ENCODE data around the gene NAV2. TPM values are rescaled to one million over a fixed set of nuclear protein-coding genes. Genes with fewer than 3 reads are reported as not detected.

The NAV2 gene
- total RNA-seq, 1 donor from 2014 or later, result 44.8 TPM

- Histone ChIP-seq H3K27ac (no peak overlapping the region), H3K9me3 (no peaks in the 10 kb centered on the region), H3K36me3 (no peaks in the 10 kb centered on the region), H3K4me3 (no peak overlapping the region), H3K4me1 (no peaks in the 10 kb centered on the region), H3K27me3 (no peaks in the 10 kb centered on the region)
- no peak for ATAC-seq
- TF ChIP-seq, protein P1, sequence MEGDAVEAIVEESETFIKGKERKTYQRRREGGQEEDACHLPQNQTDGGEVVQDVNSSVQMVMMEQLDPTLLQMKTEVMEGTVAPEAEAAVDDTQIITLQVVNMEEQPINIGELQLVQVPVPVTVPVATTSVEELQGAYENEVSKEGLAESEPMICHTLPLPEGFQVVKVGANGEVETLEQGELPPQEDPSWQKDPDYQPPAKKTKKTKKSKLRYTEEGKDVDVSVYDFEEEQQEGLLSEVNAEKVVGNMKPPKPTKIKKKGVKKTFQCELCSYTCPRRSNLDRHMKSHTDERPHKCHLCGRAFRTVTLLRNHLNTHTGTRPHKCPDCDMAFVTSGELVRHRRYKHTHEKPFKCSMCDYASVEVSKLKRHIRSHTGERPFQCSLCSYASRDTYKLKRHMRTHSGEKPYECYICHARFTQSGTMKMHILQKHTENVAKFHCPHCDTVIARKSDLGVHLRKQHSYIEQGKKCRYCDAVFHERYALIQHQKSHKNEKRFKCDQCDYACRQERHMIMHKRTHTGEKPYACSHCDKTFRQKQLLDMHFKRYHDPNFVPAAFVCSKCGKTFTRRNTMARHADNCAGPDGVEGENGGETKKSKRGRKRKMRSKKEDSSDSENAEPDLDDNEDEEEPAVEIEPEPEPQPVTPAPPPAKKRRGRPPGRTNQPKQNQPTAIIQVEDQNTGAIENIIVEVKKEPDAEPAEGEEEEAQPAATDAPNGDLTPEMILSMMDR (IDR thresholded peaks at IDR 0.05), result no peak
- intact Hi-C loops (cut with DNase I), result no loop called here
- no peak for DNase-seq
Measured at GRCh38 chr11:19886498-19886897, 173.9 kb downstream of the NAV2 start.

GRCh38 chr11:19887842-19888241 is 175.2 kb downstream of the NAV2 start:
- H3K9me3 ChIP-seq, result no peaks in the 10 kb centered on the region
- DNase-seq, result no peak
- TF ChIP-seq, protein P1 (IDR thresholded peaks at IDR 0.05), result no peak
- H3K27ac ChIP-seq, result no peak overlapping the region
- no peak overlapping the region for H3K4me3 ChIP-seq
- H3K4me1 ChIP-seq, result no peaks in the 10 kb centered on the region
- no peaks in the 10 kb centered on the region for H3K36me3 ChIP-seq
- no peaks in the 10 kb centered on the region for H3K27me3 ChIP-seq
- ATAC-seq, result no peak
- intact Hi-C loops (cut with DNase I), result no loop called here

DNA sequence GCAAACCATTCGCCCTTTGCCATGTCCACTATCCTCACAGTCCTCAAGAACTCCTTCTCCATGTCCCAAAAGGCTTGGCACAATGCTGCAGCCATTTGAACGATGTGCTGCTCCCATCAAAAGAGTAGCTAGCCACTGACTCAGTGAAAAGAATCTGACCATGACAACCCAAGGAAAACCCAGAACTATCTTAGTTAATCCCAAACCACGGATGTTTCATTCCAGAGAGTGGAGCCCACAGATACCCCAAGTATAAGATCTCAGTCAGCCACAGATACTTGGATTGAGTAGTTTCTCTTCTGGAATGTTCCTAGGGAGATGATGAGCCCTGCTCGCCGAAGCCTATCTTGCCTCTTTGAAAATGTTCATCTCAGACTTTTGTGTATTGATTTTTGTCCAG is 176.9 kb downstream of the NAV2 start:
- ATAC-seq (no peak), DNase-seq (no peak)
- intact Hi-C loops (cut with DNase I), result no loop called here
- Histone ChIP-seq H3K27me3 (no peaks in the 10 kb centered on the region), H3K9me3 (no peaks in the 10 kb centered on the region), H3K27ac (no peak overlapping the region), H3K36me3 (no peaks in the 10 kb centered on the region), H3K4me1 (no peaks in the 10 kb centered on the region), H3K4me3 (no peak overlapping the region)
- TF ChIP-seq, protein P1 (IDR thresholded peaks at IDR 0.05), result no peak

DNA sequence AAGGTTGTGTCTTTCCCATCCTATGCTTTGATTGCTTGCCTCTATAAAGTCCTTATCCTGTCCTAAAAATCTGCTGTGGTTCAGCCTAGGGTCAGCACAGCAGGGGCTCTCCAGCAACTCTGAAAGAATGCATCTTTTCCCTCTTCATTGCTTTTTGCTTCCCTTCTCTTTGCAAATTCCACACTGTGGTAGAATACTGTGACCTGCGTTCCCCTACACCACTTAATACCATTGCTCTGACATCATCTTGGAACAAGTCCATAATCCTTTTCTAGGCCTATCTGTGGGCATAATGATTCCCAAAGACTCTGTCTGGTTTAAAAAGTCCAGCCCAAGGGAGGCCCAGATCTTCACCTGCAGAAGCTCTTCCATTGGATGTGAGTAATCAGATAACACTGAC is 177.7 kb downstream of the NAV2 start:
- H3K27me3 ChIP-seq, result no peaks in the 10 kb centered on the region
- TF ChIP-seq, protein P1 (IDR thresholded peaks at IDR 0.05), result no peak
- intact Hi-C loops (cut with DNase I), result no loop called here
- ATAC-seq (peak; percentile 31), DNase-seq (no peak)
- H3K36me3 ChIP-seq, result no peaks in the 10 kb centered on the region
- H3K4me3 ChIP-seq, result no peak overlapping the region
- no peaks in the 10 kb centered on the region for H3K4me1 ChIP-seq
- no peak overlapping the region for H3K27ac ChIP-seq
- H3K9me3 ChIP-seq, result no peaks in the 10 kb centered on the region

DNA sequence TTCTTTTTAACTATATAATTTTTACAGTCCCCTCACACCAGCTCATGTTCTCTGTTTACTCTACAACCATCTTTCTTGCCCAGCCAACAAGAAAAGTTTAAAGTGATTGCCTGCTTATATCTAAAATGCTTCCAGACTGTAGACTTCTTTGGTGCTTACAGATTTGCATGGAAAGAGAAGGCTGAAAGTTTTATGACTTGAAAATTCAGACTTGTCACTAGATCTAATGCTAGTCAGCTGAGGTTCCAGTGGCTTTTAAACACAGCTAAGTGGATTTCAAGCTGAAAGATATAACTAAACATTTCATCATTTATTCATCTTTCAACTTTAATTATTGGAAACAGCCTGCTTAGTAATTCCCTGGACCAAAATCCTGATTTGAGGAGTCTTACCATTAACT is 178.4 kb downstream of the NAV2 start:
- no peak for ATAC-seq
- Histone ChIP-seq H3K36me3 (no peaks in the 10 kb centered on the region), H3K4me3 (no peak overlapping the region), H3K9me3 (no peaks in the 10 kb centered on the region), H3K27ac (no peak overlapping the region), H3K27me3 (no peaks in the 10 kb centered on the region), H3K4me1 (no peaks in the 10 kb centered on the region)
- no peak for DNase-seq
- TF ChIP-seq, protein P1 (IDR thresholded peaks at IDR 0.05), result no peak
- intact Hi-C loops (cut with DNase I), result no loop called here

DNA sequence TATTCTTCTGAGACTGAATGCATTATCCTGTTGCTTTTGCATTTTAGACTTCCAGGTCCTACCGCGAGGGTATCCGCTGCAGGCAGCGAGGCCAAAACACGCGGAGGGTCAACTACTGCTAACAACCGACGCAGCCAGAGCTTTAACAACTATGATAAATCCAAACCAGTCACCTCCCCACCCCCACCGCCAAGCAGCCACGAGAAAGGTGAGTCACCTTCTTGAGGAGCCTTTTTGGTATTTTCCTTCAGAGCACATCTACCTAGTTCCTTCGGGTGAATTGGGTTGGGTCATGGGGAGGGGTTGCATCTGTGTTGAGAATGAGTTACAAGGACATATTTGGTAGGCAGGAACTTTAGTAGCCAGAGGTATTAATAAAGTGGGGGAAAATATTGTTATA is 179.8 kb downstream of the NAV2 start:
- DNase-seq (no peak), ATAC-seq (peak; percentile 47)
- no peaks in the 10 kb centered on the region for H3K36me3 ChIP-seq

More for the DNA sequence above, 179.8 kb downstream of the NAV2 start:
- Histone ChIP-seq H3K27ac (no peak overlapping the region), H3K4me3 (no peak overlapping the region), H3K9me3 (no peaks in the 10 kb centered on the region), H3K4me1 (no peaks in the 10 kb centered on the region), H3K27me3 (no peaks in the 10 kb centered on the region)
- intact Hi-C loops (cut with DNase I), result no loop called here
- TF ChIP-seq, protein P1 (IDR thresholded peaks at IDR 0.05), result no peak

All from upper lobe of right lung (tissue), 1 donor.